CD4-positive, alpha-beta T cell (primary cell): ENCODE results near the gene USH1G. TPM values are rescaled to one million over a fixed set of nuclear protein-coding genes. Genes with fewer than 3 reads are reported as not detected.
A peak's percentile ranks its signal among the peaks of the same experiment; 100 is the strongest.

Source experiments
- ATAC-seq: fragments of 200-7000 bp; cut with Tn5 transposase; one replicate; pipeline ENCODE4 v1.10.0; 2022; ENCODE audit warnings: mild to moderate bottlenecking; ENCODE audit not compliant: poor library complexity
- CTCF ChIA-PET: fragments of 350-600 bp; sonication (Branson Sonifier 250); formaldehyde crosslinking; loops from one replicate; lab custom pipeline; 2021; ENCODE audit warnings: antibody characterized with exemption, inconsistent platforms; lab: Charles Lee
- POLR2A ChIA-PET: fragments of 350-600 bp; sonication (Branson Sonifier 250); formaldehyde crosslinking; loops from one replicate; lab custom pipeline; 2021; ENCODE audit warnings: antibody characterized with exemption, inconsistent platforms; lab: Charles Lee
- DNase-seq, 14 experiments: peaks; one replicate each; pipeline ENCODE4 v3.0.0-alpha.2; 2013 to 2020; ENCODE audit warnings: mixed read lengths in 2 of 14
- H3K27ac ChIP-seq, 2 donors: one replicate each; pipeline versions ENCODE4 v1.5.1 to v1.7.0; 2013; ENCODE audit warnings: low read length in 2 of 2, low read depth in 1 of 2, mild to moderate bottlenecking in 1 of 2
- H3K27me3 ChIP-seq, 2 experiments: 1 replicate in 1 of 2; 2 replicates in 1 of 2; pipeline versions ENCODE4 v1.6.1 to v1.7.0; 2013; ENCODE audit warnings: low read length in 2 of 2, control low read depth in 1 of 2, mild to moderate bottlenecking in 1 of 2, moderate library complexity in 1 of 2; ENCODE audit not compliant: insufficient read depth in 2 of 2, control insufficient read depth in 1 of 2
- H3K36me3 ChIP-seq: one replicate; pipeline ENCODE4 v1.6.1; 2013; ENCODE audit warnings: low read length, control low read depth; ENCODE audit not compliant: insufficient read depth
- H3K4me1 ChIP-seq: one replicate; pipeline ENCODE4 v1.6.1; 2013; ENCODE audit warnings: low read length, control low read depth; ENCODE audit not compliant: insufficient read depth
- H3K4me3 ChIP-seq: one replicate; pipeline ENCODE4 v1.5.1; 2013; ENCODE audit warnings: mild to moderate bottlenecking, low read length, moderate library complexity
- H3K9me3 ChIP-seq, 2 experiments: 1 replicate in 1 of 2; 2 replicates in 1 of 2; pipeline versions ENCODE4 v1.6.1 to v1.7.0; 2013; ENCODE audit warnings: low read length in 2 of 2, mild to moderate bottlenecking in 2 of 2, control low read depth in 1 of 2, moderate library complexity in 1 of 2; ENCODE audit not compliant: control insufficient read depth in 1 of 2, insufficient read depth in 1 of 2
- H3K27ac Mint-ChIP-seq: one replicate; pipeline ENCODE4 v1.8.0; 2020; ENCODE audit warnings: mixed read lengths
- H3K27me3 Mint-ChIP-seq: one replicate; pipeline ENCODE4 v1.8.0; 2021; ENCODE audit warnings: mixed read lengths
- H3K36me3 Mint-ChIP-seq: one replicate; pipeline ENCODE4 v1.8.0; 2021; ENCODE audit warnings: low read depth, mixed read lengths
- H3K4me1 Mint-ChIP-seq: one replicate; pipeline ENCODE4 v1.8.0; 2021; ENCODE audit warnings: low read depth, mixed read lengths
- H3K4me3 Mint-ChIP-seq: one replicate; pipeline ENCODE4 v1.8.0; 2020; ENCODE audit warnings: mild to moderate bottlenecking, mixed read lengths
- H3K9me3 Mint-ChIP-seq: one replicate; pipeline ENCODE4 v1.8.0; 2020; ENCODE audit warnings: mixed read lengths
- intact Hi-C, 2 experiments: fragments of 100-400 bp; cut with DNase I in 1 of 2; cut with micrococcal nuclease in 1 of 2; formaldehyde crosslinking; loops; one replicate each; pipeline versions ENCODE4 v1.15.1 to v1.9.0; 2023 to 2025; cut with DNase I, micrococcal nuclease
- total RNA-seq, 174 experiments: library from RNA in 2 of 174; stranded (reverse) in 2 of 174; gene quantifications; one replicate each; pipeline ENCODE4 v1.2.3 and lab custom pipeline; 2021 to 2026
- TF ChIP-seq, protein P1 (sequence below): fragments of 200-600 bp; IDR thresholded peaks from one replicate; pipeline ENCODE4 v1.8.0; 2022; ENCODE audit warnings: antibody characterized with exemption, mild to moderate bottlenecking

Gene USH1G
- total RNA-seq, 2 experiments from 2014 or later = not detected

DNA sequence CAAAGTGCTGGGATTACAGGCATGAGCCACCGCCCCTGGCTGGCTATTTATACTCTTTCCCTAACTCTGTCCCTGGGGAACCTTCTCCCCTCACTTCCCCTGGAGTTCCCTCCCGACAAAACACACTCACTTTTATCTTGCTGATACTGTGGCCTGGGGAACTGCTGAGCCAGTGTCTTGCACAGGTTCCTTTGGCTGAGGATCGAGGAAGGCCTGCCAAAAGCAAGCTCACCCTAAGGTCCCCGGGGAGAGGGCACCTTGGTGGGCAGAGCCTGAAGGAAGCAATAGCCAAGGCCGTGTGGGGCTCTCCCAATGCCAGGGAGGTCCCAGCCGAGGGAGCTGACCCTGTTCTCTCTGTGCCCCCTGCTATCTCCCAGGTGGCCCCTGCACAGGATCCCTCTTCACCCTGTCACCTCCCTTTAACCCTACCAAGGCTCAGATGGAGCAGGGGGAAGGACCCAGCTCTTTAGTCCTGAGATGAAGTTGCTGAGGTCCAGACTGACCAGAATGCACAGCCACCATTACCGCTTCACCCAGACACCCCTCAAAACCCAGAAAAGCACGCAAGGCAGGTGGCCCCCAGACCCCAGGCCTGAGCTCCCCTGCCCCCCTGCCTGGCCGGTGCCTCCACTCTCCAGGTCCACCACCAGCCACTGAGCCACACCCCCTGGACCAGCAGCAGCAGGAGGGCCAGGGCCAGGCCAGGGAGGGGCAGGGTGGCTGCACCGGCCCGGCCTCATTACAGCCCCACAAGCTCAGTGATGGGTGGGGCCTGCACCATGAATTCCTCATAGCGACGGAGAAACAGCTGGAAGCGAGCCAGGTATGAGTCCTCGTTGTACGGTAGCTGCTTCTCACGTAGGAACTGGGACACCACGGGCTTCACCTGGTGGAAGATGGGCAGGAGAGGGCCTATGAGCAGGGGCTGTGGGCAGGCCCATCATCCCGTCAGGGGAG is 45.2 kb downstream of the USH1G start:
- no peaks in the 10 kb centered on the region for H3K9me3 ChIP-seq
- no peaks in the 10 kb centered on the region for H3K27me3 ChIP-seq
- Mint-ChIP-seq H3K27me3 (no peaks in the 10 kb centered on the region), H3K27ac (no peak overlapping the region), H3K36me3 (peaks cover 5% of the 10 kb centered on the region), H3K4me1 (peaks cover 11% of the 10 kb centered on the region), H3K4me3 (no peak overlapping the region), H3K9me3 (no peaks in the 10 kb centered on the region)
- H3K4me1 ChIP-seq = peaks cover 11% of the 10 kb centered on the region
- TF ChIP-seq, protein P1, sequence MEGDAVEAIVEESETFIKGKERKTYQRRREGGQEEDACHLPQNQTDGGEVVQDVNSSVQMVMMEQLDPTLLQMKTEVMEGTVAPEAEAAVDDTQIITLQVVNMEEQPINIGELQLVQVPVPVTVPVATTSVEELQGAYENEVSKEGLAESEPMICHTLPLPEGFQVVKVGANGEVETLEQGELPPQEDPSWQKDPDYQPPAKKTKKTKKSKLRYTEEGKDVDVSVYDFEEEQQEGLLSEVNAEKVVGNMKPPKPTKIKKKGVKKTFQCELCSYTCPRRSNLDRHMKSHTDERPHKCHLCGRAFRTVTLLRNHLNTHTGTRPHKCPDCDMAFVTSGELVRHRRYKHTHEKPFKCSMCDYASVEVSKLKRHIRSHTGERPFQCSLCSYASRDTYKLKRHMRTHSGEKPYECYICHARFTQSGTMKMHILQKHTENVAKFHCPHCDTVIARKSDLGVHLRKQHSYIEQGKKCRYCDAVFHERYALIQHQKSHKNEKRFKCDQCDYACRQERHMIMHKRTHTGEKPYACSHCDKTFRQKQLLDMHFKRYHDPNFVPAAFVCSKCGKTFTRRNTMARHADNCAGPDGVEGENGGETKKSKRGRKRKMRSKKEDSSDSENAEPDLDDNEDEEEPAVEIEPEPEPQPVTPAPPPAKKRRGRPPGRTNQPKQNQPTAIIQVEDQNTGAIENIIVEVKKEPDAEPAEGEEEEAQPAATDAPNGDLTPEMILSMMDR = no peak
- ChIA-PET POLR2A (no interaction called here), CTCF (no interaction called here)
- H3K4me3 ChIP-seq = no peak overlapping the region
- no peak for ATAC-seq
- intact Hi-C loops = loop anchor here in 1 of 2 experiments (5.0 kb wide), 1 partner anchor 789 kb away; the partner anchor contains the start of genes RECQL5 and SAP30BP
- H3K36me3 ChIP-seq = no peaks in the 10 kb centered on the region
- no peak overlapping the region for H3K27ac ChIP-seq
- DNase-seq = peak in 1 of 14 experiments; percentile 21

DNA sequence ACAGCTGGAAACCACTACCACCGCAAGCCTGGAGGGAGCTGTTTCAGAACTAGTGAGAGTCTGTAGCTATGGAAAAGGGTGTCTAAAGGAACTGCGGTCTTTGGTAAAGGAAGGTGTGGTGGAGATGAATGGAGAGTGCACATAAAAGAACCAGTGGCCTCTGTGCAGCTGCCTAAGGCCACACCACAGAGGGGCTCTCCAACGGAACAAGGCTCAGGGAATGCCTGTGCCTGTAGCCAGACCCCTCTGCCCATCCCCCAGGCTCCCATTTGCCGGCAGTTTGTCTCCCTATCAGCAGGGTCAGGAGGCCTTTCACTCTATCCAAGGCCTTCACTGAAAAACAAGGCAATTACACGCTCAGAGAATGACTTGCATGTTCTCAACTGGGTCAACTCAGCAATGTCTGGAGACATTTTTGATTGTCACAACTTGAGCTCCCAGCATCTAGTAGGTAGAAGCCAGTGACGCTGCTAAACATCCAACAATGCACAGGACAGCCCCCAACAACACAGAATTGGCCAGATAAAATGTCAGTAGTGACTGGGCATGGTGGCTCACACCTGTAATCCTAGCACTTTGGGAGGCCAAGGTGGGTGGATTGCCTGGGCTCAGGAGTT is 47.0 kb downstream of the USH1G start:
- peaks cover 25% of the 10 kb centered on the region for H3K4me1 ChIP-seq
- H3K27me3 ChIP-seq = no peaks in the 10 kb centered on the region
- TF ChIP-seq, protein P1 = no peak
- POLR2A ChIA-PET = no interaction called here
- H3K27ac Mint-ChIP-seq = no peak overlapping the region
- H3K27me3 Mint-ChIP-seq = no peaks in the 10 kb centered on the region
- CTCF ChIA-PET = no interaction called here
- H3K9me3 Mint-ChIP-seq = no peaks in the 10 kb centered on the region
- H3K36me3 ChIP-seq = no peaks in the 10 kb centered on the region
- H3K27ac ChIP-seq = no peak overlapping the region
- H3K36me3 Mint-ChIP-seq = peaks cover 5% of the 10 kb centered on the region
- ATAC-seq (no peak), DNase-seq (no peak)
- no peaks in the 10 kb centered on the region for H3K9me3 ChIP-seq
- H3K4me3 ChIP-seq = no peak overlapping the region
- intact Hi-C loops = loop anchor here in 1 of 2 experiments (5.0 kb wide), 1 partner anchor 791 kb away; the partner anchor contains the start of genes RECQL5 and SAP30BP
- peaks cover 23% of the 10 kb centered on the region for H3K4me1 Mint-ChIP-seq
- peak overlapping the region; percentile 4 for H3K4me3 Mint-ChIP-seq

DNA sequence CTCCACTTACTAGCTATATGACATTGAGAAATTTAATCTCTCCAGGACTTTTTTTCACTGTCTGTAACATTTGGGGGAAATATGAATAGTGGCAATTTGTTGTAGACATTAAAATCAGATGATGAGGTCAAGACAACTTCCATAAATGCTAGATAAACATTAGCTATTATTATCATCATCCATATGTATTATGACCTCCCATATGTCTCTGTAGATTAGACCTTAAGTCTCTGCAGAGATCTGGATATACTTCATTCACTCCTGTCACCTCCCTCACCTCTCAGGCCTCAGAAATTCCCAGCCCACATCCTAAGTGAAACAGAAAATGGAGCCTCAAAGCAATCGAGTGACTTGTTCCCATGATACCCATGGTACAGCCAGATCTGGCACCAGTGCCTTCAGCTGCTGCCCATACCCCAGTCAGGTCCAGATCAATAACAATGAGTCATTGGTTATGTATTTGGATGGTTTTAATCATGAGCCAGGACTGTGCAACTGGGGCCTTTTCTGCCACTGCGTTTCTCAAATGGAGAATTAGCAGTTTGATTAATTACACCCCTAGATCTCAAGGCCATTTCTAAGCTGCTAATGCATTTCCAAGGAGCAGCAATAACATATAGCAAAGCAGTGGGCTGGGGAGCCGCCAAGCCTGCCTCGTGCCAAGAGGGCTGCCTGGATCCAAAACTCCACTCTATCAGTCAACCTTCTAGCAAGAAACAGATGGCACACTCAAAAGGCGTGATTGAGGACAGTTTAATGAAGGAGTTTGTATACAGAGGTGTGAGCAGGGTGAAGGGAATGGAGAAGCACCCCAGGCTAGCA is 47.7 kb downstream of the USH1G start:
- ChIA-PET POLR2A (no interaction called here), CTCF (no interaction called here)
- peaks cover 24% of the 10 kb centered on the region for H3K4me1 Mint-ChIP-seq
- peaks cover 5% of the 10 kb centered on the region for H3K36me3 Mint-ChIP-seq
- TF ChIP-seq, protein P1 = no peak
- H3K27ac ChIP-seq = no peak overlapping the region
- no peaks in the 10 kb centered on the region for H3K27me3 Mint-ChIP-seq
- no peaks in the 10 kb centered on the region for H3K9me3 Mint-ChIP-seq
- no peak overlapping the region for H3K4me3 ChIP-seq
- no peak for DNase-seq
- no peak for ATAC-seq
- no peaks in the 10 kb centered on the region for H3K9me3 ChIP-seq
- no peaks in the 10 kb centered on the region for H3K36me3 ChIP-seq
- peak overlapping the region; percentile 4 for H3K4me3 Mint-ChIP-seq
- no peak overlapping the region for H3K27ac Mint-ChIP-seq
- intact Hi-C loops = loop anchor here in 1 of 2 experiments (5.0 kb wide), 1 partner anchor 792 kb away; the partner anchor contains the start of genes RECQL5 and SAP30BP
- H3K4me1 ChIP-seq = peaks cover 25% of the 10 kb centered on the region
- no peaks in the 10 kb centered on the region for H3K27me3 ChIP-seq
